Suprapubic skin (tissue), 4 donors: Measurements from ENCODE around the gene PPP2R2C.

Experiments used
- CTCF ChIP-seq, 2 donors: fragments of 200-600 bp in 1 of 2; fragments of 450-650 bp in 1 of 2; sonication (generic) in 1 of 2; IDR thresholded peaks; one replicate each; pipeline ENCODE4 v1.5.1; 2016 to 2019; ENCODE audit warnings: antibody characterized with exemption in 2 of 2, mild to moderate bottlenecking in 1 of 2, moderate library complexity in 1 of 2
- POLR2A ChIP-seq, 2 donors: fragments of 450-650 bp; IDR thresholded peaks; one replicate each; pipeline ENCODE4 v1.6.1; 2017; ENCODE audit warnings: antibody characterized with exemption in 2 of 2, mild to moderate bottlenecking in 2 of 2, moderate library complexity in 2 of 2
- POLR2AphosphoS5 ChIP-seq, 3 donors: sonication (generic); formaldehyde crosslinking; IDR thresholded peaks; one replicate each; pipeline ENCODE4 v1.6.1; 2017; ENCODE audit warnings: antibody characterized with exemption in 3 of 3

- TF ChIP-seq POLR2AphosphoS5 (IDR thresholded peaks at IDR 0.05) (no peak), CTCF (IDR thresholded peaks at IDR 0.05) (no peak), POLR2A (IDR thresholded peaks at IDR 0.05) (no peak)
Observed at GRCh38 chr4:6318206-6318605, 154.2 kb downstream of the PPP2R2C start.
